ENCODE data around the gene ATAD1. TPM values are rescaled to one million over a fixed set of nuclear protein-coding genes. Genes with fewer than 3 reads are reported as not detected.
"Not testable (repeated sequence)": the region's sequence is repeated elsewhere in the genome, so short reads cannot be mapped to it uniquely, and the experiment has no call there.

The ATAD1 gene
- total RNA-seq, 1 donor from 2014 or later = 85.3 TPM

GRCh38 chr10:87801813-87802435 is 16.1 kb downstream of the ATAD1 start:
- DNase-seq = not testable (repeated sequence)

GRCh38 chr10:87799860-87800259 is 18.2 kb downstream of the ATAD1 start:
- DNase-seq = no peak

- no peak for DNase-seq
Measured at GRCh38 chr10:87798082-87798481, 19.9 kb downstream of the ATAD1 start.

DNA sequence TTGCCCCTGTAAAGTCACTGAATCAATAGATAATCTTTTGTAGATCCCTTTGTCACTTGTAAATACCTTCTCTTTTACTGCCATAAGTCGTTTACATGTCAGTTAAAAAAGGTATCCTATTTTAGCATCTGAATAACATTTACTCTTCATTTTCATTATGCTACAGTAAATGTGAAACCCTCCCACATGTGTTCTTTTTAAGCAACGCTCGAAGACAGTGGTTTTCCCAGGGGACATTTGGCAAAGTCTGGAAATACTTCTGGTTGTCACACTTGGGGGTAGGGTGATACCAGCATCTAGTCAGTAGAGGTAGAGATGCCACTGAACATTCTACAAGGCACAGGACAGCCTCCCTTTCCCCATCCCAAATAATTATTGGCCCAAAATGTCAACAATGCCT is 23.7 kb downstream of the ATAD1 start:
- no peak for DNase-seq

GRCh38 chr10:87790185-87790584 is 27.8 kb downstream of the ATAD1 start:
- DNase-seq = no peak

DNA sequence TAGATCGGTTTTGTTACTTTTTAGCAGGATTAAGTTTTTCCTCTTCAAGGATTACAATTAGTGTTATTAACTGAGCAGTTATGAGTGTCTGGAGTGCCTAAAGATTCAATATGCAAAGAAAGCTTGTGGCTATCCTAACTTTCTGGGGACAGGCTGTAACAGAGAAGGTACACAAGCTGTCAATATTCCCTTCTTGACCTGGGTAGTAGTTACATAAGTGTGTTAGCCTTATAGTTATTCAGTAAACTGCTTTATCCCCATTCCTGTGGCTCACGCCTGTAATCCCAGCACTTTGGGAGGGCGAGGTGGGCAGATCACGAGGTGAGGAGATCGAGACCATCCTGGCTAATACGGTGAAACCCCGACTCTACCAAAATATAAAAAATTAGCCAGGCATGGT is 31.6 kb downstream of the ATAD1 start:
- no peak for DNase-seq

DNA sequence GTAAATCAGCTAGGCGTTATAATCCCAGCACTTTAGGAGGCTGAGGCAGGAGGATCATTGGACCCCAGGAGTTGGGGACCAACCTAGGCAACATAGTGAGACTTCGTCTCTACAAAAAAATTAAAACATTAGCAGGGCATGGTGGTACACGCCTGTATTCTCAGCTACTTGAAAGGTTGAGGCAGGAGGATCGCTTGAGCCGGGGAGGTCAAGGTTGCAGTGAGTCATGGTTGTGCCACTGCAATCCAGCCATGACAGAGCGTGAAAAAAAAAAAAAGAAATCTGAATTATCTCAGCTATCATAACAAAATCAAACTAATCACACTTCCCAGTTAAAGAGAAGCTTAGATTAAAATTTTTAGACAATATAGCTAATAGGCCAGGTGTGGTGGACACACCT is 35.3 kb downstream of the ATAD1 start:
- no peak for DNase-seq

- DNase-seq = no peak
Measured at GRCh38 chr10:87781545-87781944, 36.5 kb downstream of the ATAD1 start.

GRCh38 chr10:87776328-87776727 is 41.7 kb downstream of the ATAD1 start:
- no peak for DNase-seq

- no peak for DNase-seq
Measured at GRCh38 chr10:87775766-87776165, 42.3 kb downstream of the ATAD1 start.

DNA sequence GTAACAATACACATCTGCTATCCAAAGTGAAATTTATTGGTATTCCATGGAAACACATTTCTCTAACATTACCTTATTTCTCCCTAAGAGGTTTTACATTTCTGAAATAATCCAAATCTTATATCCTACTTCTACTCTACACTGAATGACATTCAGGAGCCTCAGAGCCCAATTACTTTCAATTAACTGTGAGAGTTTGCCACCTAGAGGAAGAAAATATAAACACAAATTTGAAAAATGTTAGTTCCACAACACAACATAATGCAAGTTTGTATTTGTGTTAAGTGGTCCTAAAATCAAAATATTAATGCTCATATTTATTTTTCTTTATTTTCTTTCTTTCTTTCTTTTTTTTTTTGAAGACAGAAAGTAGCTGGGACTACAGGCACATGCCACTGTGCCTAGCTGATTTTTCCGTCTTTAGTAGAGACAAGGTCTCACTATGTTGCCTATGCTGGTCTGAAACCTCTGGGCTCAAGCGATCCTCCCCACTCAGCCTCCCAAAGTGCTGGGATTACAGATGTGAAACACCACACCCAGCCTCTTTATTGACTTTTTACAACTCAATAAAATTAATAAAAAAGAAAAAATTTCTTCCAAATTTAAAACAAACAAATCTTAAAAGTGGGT is 46.0 kb downstream of the ATAD1 start:
- no peak for DNase-seq

GRCh38 chr10:87767253-87767652 is 50.8 kb downstream of the ATAD1 start:
- no peak for DNase-seq

DNA sequence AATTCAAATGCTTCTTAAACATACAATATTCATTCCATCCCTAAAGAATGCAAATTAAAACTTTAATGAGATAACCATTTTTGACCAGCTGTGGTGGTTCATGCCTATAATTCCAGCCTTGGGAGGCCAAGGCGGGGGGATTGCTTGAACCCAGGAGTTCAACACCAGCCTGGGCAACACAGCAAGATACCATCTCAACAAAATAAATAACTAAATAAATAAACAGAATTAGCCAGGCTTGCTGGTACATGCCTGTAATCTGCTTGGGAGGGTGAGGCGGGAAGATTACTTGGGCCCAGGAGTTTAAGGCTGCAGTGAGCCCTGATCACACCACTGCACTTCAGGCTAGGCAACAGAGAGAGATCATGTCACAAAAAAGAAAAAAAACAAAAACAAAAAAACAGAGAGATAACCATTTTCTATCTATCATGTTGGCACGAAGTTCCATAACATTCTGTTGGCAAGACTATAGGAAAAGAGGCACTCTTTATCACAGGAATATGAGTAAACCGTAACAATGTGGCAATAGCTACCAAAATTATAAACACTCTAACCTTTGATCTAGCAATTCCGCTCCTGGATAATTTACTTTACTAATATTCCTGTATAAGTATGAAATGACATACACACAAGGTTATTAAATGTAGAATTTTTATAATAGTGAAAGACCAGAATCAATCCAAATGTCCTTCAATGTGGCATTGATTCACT is 52.2 kb downstream of the ATAD1 start:
- no peak for DNase-seq

DNA sequence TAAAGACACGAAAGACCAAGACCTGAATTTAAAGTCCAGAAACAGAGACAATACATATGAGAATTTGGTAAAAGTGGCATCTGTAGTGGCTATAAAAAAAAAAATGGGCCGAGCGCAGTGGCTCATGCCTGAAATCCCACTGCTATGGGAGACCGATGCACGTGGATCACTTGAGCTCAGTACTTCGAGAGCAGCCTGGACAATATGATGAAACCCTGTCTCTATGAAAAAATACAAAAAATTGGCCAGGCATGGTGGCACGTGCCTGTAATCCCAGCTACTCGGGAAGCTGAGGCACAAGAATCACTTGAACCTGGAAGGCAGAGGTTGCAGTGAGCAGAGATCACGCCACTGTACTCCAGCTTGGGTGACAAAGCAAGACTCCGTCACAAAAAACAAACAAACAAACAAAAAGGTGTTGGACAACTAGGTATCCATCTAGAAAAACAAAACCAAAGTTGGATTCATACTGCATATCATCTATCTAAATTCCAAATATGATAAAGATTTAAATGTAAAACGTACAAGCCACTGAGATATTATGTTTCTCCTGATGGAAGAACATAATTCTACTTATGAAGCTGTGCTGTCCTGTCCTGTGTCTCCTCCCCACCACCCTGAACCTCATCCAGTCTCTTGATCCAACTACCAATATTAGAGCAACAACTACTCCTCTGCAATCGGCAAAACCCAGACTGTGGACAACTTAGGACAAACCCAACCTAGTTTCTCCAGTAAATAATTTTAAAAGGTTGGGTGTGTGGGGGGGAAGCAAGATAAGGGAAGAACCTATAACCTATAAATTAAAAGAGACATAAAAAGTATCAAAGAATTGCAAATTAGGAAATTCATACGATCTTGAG is 53.7 kb downstream of the ATAD1 start:
- DNase-seq = no peak

- DNase-seq = no peak
Measured at GRCh38 chr10:87763086-87763861, 54.8 kb downstream of the ATAD1 start.

- DNase-seq = no peak
Measured at GRCh38 chr10:87761892-87762291, 56.1 kb downstream of the ATAD1 start.

- DNase-seq = no peak
Measured at GRCh38 chr10:87761153-87761552, 56.9 kb downstream of the ATAD1 start.

- no peak for DNase-seq
Measured at GRCh38 chr10:87760195-87760905, 57.7 kb downstream of the ATAD1 start.

- no peak for DNase-seq
Measured at GRCh38 chr10:87759551-87759950, 58.5 kb downstream of the ATAD1 start.

GRCh38 chr10:87757685-87758084 is 60.3 kb downstream of the ATAD1 start:
- DNase-seq = no peak
